Stimulated activated CD8-positive, alpha-beta memory T cell treated with anti-CD3 and anti-CD28 coated beads, Interleukin-4, amount 100 ng/mL, for 48 hours (primary cell): Measurements from ENCODE around the gene SLC52A3.
"Not testable (repeated sequence)": the region's sequence is repeated elsewhere in the genome, so short reads cannot be mapped to it uniquely, and the experiment has no call there.

Experiments
- DNase-seq: peaks from one replicate; pipeline ENCODE4 v3.0.0-alpha.2; 2020

The SLC52A3 gene

DNA sequence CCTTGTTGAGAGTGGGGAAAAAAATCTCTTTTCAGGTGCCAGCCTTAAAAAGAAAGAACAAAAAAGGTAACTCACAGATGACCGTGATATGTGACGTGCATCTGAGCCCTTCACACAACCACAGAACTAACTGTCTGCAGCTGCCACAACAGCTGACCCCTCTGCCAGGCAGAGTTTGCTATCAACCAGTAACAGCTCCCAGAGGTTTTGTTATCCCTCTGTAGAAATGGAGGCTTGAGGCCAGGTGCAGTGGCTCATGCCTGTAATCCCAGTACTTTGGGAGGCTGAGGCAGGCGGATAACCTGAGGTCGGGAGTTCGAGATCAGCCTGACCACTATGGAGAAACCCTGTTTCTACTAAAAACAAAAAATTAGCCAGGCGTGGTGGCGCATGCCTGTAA lies 42.8 kb downstream of the SLC52A3 start:
- no peak for DNase-seq

DNA sequence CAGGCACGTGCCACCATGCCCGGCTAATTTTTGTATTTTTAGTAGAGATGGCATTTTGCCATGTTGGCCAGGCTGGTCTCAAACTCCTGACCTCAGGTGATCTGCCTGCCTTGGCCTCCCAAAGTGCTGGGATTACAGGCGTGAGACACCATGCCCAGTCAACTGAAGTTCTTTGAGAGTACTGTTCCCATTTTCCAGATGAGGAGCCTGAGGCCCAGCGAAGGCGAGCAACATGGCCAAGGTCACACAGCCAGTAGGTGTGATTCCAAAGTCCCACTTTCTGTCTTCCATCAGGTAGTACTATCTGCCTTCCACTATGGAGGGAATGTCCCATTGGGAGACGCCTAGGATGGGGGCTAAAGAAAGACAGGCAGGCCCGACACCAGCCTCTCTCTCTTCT lies 43.5 kb downstream of the SLC52A3 start:
- DNase-seq, result not testable (repeated sequence)

DNA sequence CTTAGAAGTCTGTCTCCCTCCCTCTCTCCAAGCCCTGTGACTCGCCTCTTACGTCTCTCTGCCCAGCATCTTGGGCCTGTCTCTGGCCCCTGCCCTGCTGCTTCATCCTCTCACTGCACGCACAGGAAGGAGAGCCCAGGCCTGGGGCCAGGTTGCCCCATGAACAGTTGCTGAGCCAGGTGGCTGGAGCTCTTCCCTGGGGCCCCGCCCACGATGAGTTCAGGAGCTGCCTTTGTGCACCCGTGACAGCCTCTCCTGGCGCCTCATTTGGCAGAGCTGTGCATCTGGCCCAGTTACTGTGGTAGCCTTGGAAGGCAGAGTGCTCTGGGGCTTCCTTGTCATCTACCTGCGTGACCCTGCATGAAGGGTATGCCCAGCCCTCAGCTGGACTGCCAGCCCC lies 44.5 kb downstream of the SLC52A3 start:
- no peak for DNase-seq

DNA sequence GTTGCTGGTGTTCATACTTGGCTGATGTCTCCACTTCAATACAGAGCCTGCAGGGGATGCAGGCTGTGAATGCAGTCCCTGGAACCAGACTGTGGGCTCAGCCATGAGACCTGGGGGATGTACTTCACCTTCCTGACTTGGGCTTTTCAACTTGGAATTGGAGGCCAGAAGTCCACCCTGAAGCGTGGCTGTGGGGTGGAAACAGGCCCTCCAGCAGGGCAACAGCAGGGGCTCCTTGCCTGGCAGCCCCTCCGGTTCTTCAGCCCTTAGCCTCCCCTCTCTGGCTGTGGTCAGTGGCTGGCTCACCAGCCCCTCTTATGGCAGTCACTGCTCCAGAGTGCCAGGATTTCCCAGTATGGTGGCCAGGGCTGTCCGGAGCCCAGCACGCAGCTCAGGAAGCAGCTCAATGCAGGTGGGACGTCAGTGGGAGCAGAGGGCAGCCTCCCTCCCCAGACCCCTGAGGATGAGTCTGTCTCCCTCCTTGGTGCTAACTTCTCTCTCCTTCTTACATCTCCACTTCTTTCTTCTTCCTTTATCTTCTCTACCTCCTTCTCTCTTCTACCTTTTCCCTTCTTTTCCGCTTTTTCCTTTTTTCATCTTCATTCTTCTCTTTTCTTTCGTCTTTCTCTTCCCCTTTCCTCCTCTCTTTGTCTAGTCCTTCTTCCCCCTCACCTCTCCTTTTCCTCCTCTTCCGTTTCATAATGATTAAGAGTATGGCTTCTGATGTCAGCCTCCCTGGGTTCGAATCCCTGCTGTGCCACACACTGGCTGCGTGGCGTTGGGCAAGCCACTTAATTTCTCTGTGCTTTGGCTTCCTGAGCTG lies 45.3 kb downstream of the SLC52A3 start:
- no peak for DNase-seq

DNA sequence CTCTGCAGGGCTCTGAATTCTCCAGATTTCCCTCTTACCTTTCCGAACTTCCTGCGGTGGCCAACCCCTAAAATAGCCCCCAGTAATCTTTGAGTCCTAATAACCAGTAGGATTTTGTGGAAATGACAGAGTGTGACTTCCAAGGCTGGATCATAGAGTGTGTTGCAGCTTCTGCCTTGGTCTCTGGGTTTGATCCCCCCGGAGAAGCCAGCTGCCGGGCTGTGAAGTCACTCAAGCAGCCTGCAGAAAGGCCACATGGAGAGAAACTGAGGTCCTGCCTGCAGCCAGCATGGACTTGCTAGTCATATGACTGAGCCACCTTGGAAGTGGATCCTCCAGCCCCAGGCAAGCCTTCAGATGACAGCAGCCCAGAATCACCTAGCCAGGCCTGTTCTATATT lies 46.4 kb downstream of the SLC52A3 start:
- DNase-seq, result no peak

DNA sequence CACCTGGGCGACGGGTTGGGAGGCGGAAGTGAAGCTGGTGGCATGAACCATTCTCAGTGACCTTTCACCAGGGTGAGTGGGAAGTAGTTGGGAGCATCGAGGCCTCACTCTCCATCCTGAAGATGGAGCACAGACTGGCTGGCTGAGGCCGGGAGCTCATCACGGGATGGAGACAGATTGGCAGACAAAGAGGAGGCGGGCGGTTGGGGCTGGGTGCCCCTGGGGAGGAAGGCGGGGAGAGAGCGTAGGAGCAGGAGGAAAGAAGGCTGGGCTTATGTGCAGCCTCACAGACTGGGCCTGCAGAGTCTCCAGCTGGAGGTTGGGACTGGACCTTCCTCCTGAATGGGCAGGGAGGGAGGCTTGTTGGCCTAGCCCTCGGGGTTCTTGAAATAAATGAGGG lies 48.5 kb downstream of the SLC52A3 start:
- no peak for DNase-seq

DNA sequence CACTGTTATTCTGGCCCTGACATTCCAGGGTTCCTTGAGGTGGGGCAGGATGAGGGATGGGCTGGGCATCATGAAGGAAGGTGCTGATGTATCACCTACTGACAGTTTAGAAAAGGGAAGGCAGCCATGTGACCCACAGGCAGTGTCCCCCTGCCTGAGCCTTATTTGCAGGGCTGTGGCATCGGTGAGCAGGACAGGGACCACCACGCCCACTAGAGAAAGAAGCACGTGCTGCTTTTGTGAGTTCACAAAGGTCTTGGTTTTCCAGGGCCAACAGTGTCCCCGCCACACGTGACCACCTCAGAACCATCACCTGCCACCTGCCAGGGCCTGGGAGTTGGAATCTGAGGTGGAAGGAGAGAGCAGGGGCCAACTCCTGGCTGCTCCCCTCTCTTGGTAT lies 49.2 kb downstream of the SLC52A3 start:
- no peak for DNase-seq

DNA sequence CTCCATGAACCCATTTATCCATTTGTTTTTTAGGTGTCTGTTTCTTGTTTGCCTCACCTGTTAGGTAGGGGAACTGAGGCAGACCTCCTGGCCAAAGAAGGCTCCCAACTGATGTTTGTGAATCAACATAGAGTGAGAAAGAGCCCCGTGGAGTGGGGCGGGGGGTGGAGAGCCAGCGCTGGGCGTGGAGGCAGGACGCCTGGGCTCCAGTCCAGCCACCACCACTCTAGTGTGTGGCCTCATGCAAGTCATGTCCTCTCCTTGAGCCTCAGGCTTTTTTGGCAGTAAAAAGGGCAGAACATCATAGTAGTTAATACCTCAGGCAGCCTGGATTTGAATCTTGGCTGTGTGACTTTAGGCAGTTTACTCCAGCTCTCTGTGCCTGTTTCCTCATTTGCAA lies 50.5 kb downstream of the SLC52A3 start:
- no peak for DNase-seq

DNA sequence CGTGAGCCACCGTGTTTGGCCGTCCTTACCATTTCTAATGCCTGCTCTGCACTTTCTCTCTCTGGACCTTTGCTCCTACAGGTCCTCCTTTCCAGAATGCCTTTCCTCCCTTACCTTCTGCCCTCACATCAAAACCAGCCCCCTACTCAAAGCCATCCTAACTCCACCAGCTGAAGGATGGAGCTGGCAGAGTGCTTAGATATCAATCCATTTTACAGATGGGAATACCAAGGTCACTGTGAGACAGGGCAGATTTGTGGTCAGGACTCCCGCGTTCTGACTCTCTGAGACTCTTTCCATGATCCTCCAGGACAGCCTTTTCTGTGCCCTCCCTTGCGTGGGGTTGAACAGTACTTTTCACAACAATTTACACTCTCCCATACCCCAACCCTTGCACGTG lies 51.0 kb downstream of the SLC52A3 start:
- no peak for DNase-seq

DNA sequence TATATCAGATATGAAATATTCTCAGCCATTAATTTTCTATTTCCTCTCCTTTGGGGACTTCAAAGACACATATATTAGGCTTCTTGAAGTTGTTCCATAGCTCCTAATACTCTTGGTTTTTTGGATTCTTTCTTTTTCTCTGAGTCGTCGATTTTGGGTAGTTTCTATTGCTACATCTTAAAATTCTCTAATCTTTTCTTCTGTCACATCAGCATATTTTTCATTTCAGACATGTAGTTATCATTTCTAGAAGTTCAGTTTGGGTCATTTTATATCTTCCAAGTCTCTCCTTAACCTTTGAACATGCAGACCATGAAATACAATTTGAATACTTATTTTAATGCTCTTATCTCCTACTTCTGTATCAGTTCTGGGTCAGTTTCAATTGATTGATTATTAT lies 53.8 kb downstream of the SLC52A3 start:
- DNase-seq, result no peak

DNA sequence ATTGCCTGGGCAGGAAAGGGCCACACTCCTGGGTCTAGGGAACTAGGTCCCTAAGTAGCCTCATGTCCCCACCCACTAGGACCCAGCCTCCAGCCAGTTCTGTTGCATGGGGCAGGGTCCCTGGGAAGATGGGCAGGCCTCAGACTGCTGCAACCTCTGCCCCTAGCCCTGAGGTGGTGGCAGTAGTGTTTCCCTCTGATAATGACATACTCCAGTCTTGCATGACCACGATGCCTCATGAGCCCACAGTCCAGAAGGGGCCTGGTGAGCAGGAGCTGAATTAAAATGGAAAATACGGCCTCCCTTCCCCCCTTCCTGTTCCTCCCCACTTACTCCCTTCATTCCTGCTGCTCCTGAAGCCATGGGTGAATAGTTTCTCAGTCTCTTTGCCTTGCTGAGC lies 56.7 kb downstream of the SLC52A3 start:
- DNase-seq, result no peak

DNA sequence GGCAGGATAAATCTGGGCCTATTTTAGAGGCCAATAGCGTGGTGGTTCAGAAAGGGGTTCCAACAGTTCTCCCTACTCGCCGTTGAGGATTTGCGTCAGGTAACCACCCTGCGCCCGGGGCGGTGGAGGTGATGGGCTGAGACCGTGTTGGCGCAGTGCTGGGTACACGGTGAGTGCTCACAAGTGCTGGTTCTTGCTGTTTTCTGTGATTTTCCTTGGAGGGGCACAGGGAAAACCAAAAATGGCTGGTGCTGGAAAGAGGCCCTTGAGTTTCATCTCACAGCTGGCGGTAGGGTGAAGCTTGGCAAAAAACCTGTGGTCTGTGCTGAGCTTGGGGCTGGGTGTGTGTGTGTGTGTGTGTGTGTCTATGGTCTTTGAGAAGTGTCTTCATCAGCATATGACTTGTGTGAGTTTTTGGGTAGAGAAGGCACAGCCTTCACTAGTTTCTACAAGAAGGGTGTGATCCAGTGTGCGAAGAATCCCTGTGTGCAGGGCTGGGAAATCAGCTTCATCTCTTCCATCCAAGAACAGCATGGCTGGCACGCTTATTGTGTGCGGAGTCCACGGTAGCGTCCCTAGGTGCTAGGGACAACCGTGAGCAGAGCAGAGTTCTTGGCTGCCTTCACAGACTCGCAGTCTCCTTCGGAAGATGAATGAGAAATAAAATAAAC lies 57.4 kb downstream of the SLC52A3 start:
- DNase-seq, result no peak
